CD4-positive, CD25-positive, alpha-beta regulatory T cell (primary cell): ENCODE results near the gene ITPKB. TPM values are rescaled to one million over a fixed set of nuclear protein-coding genes. Genes with fewer than 3 reads are reported as not detected.

Experiments used
- ATAC-seq, 2 donors: fragments of 150-1000 bp; cut with Tn5 transposase; one replicate each; pipeline ENCODE4 v1.10.0; 2021; ENCODE audit warnings: low read depth in 2 of 2, moderate number of reproducible peaks in 2 of 2, moderate library complexity in 1 of 2
- DNase-seq, 3 donors: peaks; one replicate each; pipeline versions ENCODE4 v3.0.0 to v3.0.0-alpha.2; 2012 to 2022; ENCODE audit warnings: mixed read lengths in 1 of 3
- H3K27ac ChIP-seq: one replicate; pipeline ENCODE4 v1.7.0; 2013; ENCODE audit warnings: mild to moderate bottlenecking, low read length; ENCODE audit not compliant: insufficient read depth, poor library complexity, severe bottlenecking
- H3K27me3 ChIP-seq: one replicate; pipeline ENCODE4 v1.7.0; 2013; ENCODE audit warnings: low read length; ENCODE audit not compliant: control insufficient read depth, insufficient read depth
- H3K36me3 ChIP-seq: one replicate; pipeline ENCODE4 v1.7.0; 2013; ENCODE audit warnings: mild to moderate bottlenecking, low read length, moderate library complexity; ENCODE audit not compliant: control insufficient read depth, insufficient read depth
- H3K4me1 ChIP-seq: 2 replicates; pipeline ENCODE4 v1.7.0; 2013; ENCODE audit warnings: mild to moderate bottlenecking, low read length; ENCODE audit not compliant: insufficient read depth, control insufficient read depth, poor library complexity, severe bottlenecking
- H3K4me3 ChIP-seq: one replicate; pipeline ENCODE4 v1.7.0; 2013; ENCODE audit warnings: low read depth, mild to moderate bottlenecking, low read length, moderate library complexity
- H3K9me3 ChIP-seq, 2 experiments: 1 replicate in 1 of 2; 2 replicates in 1 of 2; pipeline ENCODE4 v1.7.0; 2013; ENCODE audit warnings: low read length in 2 of 2, mild to moderate bottlenecking in 1 of 2, moderate library complexity in 1 of 2; ENCODE audit not compliant: control insufficient read depth in 2 of 2
- H3K27ac Mint-ChIP-seq, 3 donors: one replicate each; pipeline ENCODE4 v1.8.0; 2020 to 2022; ENCODE audit warnings: mild to moderate bottlenecking in 3 of 3, mixed read lengths in 3 of 3, moderate library complexity in 2 of 3
- H3K27me3 Mint-ChIP-seq: one replicate; pipeline ENCODE4 v1.8.0; 2022; ENCODE audit warnings: mild to moderate bottlenecking, mixed read lengths
- H3K36me3 Mint-ChIP-seq: one replicate; pipeline ENCODE4 v1.8.0; 2020; ENCODE audit warnings: mixed read lengths
- H3K4me1 Mint-ChIP-seq, 4 donors: one replicate each; pipeline ENCODE4 v1.8.0; 2020 to 2022; ENCODE audit warnings: mixed read lengths in 4 of 4, mild to moderate bottlenecking in 1 of 4
- H3K4me3 Mint-ChIP-seq, 4 donors: one replicate each; pipeline ENCODE4 v1.8.0; 2020 to 2022; ENCODE audit warnings: mild to moderate bottlenecking in 4 of 4, mixed read lengths in 4 of 4, moderate library complexity in 3 of 4
- H3K9me3 Mint-ChIP-seq, 7 donors: one replicate each; pipeline ENCODE4 v1.8.0; 2020 to 2022; ENCODE audit warnings: mixed read lengths in 7 of 7, mild to moderate bottlenecking in 3 of 7, moderate library complexity in 2 of 7
- polyA plus RNA-seq, 4 donors: library from polyadenylated mRNA; unstranded; fragments of 300-500 nt; fragmentation: Illumina TruSeq; gene quantifications; one replicate each; pipeline ENCODE4 v1.2.3, GENCODE V29; 2021
- total RNA-seq: library from RNA; stranded (reverse); gene quantifications from one replicate; pipeline ENCODE4 v1.2.3, GENCODE V29; 2022

The ITPKB gene
- total and polyA plus RNA-seq, 5 donors from 2014 or later, result 38.5 to 216 (median 48.0) TPM

DNA sequence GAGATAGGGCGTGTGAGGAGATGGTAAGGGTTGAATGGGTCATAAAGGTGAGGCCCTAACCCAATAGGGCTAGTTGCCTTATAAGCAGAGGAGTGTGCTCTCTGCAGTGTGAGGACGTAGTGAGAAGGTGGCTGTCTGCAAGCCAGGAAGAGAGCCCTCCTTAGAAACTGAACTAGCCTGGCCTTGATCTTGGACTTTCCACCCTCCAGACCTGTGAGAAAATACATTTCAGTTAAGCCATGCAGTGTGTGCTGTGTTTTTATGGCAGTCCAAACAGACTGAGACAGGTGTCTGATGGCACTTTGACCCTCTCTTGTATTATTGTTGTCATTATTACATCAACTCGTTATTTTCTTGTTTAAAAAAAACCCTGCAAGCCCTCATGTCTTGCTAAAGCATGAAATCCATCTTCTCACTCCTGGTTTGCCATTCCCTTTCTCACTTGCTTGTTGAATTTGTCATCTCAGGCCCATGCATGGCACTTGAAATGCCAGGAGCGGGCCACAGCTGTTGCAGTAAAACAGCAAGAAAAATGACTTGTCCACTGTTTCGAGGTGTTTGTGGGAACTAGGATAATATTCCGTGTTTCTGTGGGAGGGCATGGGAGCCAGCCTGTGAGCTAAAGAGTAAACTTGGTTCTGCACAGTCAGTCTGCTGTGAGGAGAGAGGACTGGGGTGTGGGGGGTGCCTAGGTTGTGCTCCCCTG is 111.9 kb downstream of the ITPKB start:
- no peak overlapping the region for H3K4me3 ChIP-seq
- H3K27ac ChIP-seq, result no peak overlapping the region
- Mint-ChIP-seq H3K4me3 (peak overlapping the region in 1 of 4 donors; percentile 66), H3K27me3 (peaks cover 17% of the 10 kb centered on the region), H3K9me3 (peaks cover 0 to 2% (median 0%) of the 10 kb centered on the region in 7 donors), H3K27ac (peak overlapping the region in 1 of 3 donors; percentile 69), H3K36me3 (peaks cover 7% of the 10 kb centered on the region), H3K4me1 (peaks cover 9 to 35% (median 12%) of the 10 kb centered on the region in 4 donors)
- ATAC-seq (no peak), DNase-seq (no peak)
- no peaks in the 10 kb centered on the region for H3K27me3 ChIP-seq
- peaks cover 11% of the 10 kb centered on the region for H3K4me1 ChIP-seq
- H3K36me3 ChIP-seq, result peaks cover 16% of the 10 kb centered on the region
- no peaks in the 10 kb centered on the region for H3K9me3 ChIP-seq

DNA sequence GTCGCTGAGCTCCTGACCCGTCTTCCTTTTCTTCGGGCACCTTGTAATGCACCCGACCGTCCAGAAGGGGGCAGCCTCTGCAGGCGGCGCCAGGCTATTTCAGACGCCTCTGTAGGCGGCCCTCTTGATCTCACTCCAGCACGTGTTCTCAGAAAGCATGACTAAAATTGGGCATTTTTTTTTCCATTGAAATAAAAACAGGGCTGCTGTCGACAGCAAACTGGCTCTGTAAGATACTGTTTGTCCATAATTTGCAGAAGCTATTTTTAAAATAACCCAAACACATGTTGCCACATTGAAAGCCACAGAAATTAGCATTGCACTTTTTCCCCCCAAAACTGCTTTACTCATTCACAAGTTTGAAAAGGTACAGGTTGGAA is 112.5 kb downstream of the ITPKB start:
- Mint-ChIP-seq H3K27ac (peak overlapping the region in 2 of 3 donors; percentile 53 to 69), H3K9me3 (peaks cover 0 to 2% (median 0%) of the 10 kb centered on the region in 7 donors), H3K4me3 (peak overlapping the region in 3 of 4 donors; percentile 66 to 74 (median 69)), H3K36me3 (peaks cover 7% of the 10 kb centered on the region), H3K4me1 (peaks cover 7 to 29% (median 12%) of the 10 kb centered on the region in 4 donors), H3K27me3 (peaks cover 14% of the 10 kb centered on the region)
- DNase-seq, result peak; percentile 63 to 81 (median 77)
- Histone ChIP-seq H3K4me1 (peaks cover 9% of the 10 kb centered on the region), H3K36me3 (peaks cover 10% of the 10 kb centered on the region), H3K9me3 (no peaks in the 10 kb centered on the region), H3K4me3 (peak overlapping the region; percentile 75), H3K27me3 (no peaks in the 10 kb centered on the region), H3K27ac (no peak overlapping the region)
- ATAC-seq, result peak; percentile 91 to 92

DNA sequence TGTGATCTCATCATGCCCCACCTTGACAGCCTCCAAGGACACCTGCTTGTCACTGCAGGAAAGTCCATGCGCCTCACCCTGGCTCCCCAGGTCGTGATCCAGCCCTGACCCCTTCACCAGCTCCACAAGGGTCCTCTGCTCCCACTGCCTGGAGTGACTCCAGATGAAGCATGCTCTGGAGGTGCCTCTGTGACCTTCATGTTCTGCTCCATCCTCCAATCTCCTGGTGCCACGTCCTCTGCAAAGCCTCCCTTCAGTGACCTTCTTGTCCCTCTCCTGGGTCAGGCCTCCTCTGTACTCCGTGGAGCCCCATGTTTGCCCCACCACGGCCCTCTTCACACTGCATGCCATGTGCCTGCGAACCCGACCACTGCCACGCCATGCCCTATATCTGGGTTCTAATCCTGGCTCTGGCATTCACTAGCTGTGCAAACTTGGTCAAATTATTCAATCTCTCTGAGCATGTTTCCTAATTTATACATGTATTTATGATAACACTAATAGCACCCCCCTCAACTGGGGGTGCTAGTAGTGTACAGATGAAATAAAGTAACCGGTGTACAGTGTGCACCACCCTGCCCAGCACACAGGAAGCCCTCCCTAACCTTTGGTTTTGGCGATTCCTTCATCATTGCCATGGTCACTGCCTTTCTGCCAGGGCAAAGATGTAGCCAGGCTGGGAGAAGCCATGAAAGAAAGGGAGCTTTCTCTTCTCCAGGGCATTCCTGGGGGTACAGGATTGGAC is 113.1 kb downstream of the ITPKB start:
- Mint-ChIP-seq H3K36me3 (peaks cover 4% of the 10 kb centered on the region), H3K4me1 (peaks cover 7 to 25% (median 12%) of the 10 kb centered on the region in 4 donors), H3K4me3 (peak overlapping the region in 3 of 4 donors; percentile 66 to 74 (median 69)), H3K9me3 (no peaks in the 10 kb centered on the region), H3K27me3 (peaks cover 14% of the 10 kb centered on the region), H3K27ac (peak overlapping the region; percentile 33 to 69 (median 53))
- H3K27ac ChIP-seq, result no peak overlapping the region
- peak overlapping the region; percentile 75 for H3K4me3 ChIP-seq
- peaks cover 9% of the 10 kb centered on the region for H3K4me1 ChIP-seq
- ATAC-seq (peak; percentile 24 to 27), DNase-seq (no peak)
- no peaks in the 10 kb centered on the region for H3K9me3 ChIP-seq
- peaks cover 5% of the 10 kb centered on the region for H3K36me3 ChIP-seq
- no peaks in the 10 kb centered on the region for H3K27me3 ChIP-seq

DNA sequence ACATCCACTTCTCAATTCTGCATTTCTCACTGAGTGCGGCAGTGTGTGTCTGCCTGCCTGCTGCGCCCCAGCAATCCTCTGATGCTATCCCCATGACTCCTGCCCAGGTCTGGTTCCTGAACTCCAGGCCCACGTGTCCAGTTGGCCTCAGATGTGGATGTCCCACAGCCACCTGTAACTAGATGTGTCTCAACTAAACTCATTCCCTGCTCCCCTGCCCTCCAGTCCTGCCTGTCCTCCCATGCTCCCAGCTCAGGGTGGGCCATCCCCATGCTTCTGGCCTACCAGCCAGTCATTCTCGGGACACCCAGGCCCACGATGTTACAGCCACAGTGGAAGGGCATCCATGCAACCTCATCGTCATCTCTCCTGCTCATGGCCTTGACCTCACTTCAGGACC is 113.8 kb downstream of the ITPKB start:
- DNase-seq, result no peak
- ATAC-seq, result no peak
- Histone ChIP-seq H3K36me3 (peaks cover 3% of the 10 kb centered on the region), H3K27me3 (no peaks in the 10 kb centered on the region), H3K4me3 (no peak overlapping the region), H3K9me3 (no peaks in the 10 kb centered on the region), H3K27ac (no peak overlapping the region), H3K4me1 (peaks cover 9% of the 10 kb centered on the region)
- peaks cover 4% of the 10 kb centered on the region for H3K36me3 Mint-ChIP-seq
- peaks cover 14% of the 10 kb centered on the region for H3K27me3 Mint-ChIP-seq
- H3K9me3 Mint-ChIP-seq, result no peaks in the 10 kb centered on the region
- peak overlapping the region in 1 of 3 donors; percentile 33 for H3K27ac Mint-ChIP-seq
- H3K4me1 Mint-ChIP-seq, result peaks cover 7 to 22% (median 12%) of the 10 kb centered on the region in 4 donors
- peak overlapping the region in 1 of 4 donors; percentile 59 for H3K4me3 Mint-ChIP-seq

DNA sequence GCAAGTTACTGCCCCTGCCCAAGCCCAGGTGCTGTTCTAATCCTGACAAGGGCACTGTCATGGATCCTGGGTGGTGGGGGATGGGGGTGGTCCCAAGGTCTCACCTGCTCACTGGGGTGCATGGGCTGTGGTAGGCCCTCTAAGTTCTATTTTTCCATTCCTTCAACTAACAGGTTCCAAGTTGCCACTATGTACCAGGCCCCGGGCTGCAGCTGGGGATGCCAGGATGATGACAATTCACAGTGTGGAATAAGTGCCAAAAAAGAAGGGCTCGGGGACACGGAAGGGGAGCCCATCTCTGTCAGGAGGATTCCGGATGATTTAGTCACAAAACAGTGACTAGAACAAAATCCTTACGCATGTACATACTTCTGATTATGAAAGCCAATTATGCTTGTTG is 114.6 kb downstream of the ITPKB start:
- Histone ChIP-seq H3K4me1 (peaks cover 9% of the 10 kb centered on the region), H3K36me3 (peaks cover under 1% of the 10 kb centered on the region), H3K9me3 (no peaks in the 10 kb centered on the region), H3K4me3 (no peak overlapping the region), H3K27ac (no peak overlapping the region), H3K27me3 (no peaks in the 10 kb centered on the region)
- ATAC-seq, result no peak
- Mint-ChIP-seq H3K9me3 (no peaks in the 10 kb centered on the region), H3K27ac (no peak overlapping the region), H3K36me3 (peaks cover 4% of the 10 kb centered on the region), H3K4me3 (no peak overlapping the region), H3K27me3 (peaks cover 15% of the 10 kb centered on the region), H3K4me1 (peaks cover 7 to 22% (median 12%) of the 10 kb centered on the region in 4 donors)
- DNase-seq, result no peak

DNA sequence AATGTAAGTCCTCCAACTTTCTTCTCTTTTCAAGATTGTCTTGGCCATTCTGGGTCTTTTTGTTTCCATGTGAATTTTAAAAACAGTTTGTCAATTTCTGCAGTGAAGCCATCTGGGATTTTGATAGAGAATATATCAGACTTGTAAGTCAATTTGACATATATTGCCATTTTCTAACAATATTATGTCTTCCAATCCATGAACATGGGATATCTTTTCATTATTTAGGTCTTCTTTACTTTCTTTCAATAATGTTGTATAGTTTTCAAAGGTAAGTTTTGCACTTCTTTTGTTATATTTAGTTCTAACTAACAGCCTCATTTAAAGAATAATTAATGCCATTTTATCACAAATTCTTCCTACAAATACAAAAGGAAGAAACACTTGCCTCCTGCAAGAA is 117.1 kb downstream of the ITPKB start:
- Histone ChIP-seq H3K27me3 (no peaks in the 10 kb centered on the region), H3K9me3 (no peaks in the 10 kb centered on the region), H3K4me3 (no peak overlapping the region), H3K36me3 (no peaks in the 10 kb centered on the region), H3K27ac (no peak overlapping the region), H3K4me1 (peaks cover 9% of the 10 kb centered on the region)
- DNase-seq, result no peak
- no peaks in the 10 kb centered on the region for H3K36me3 Mint-ChIP-seq
- H3K4me3 Mint-ChIP-seq, result no peak overlapping the region
- peaks cover 24% of the 10 kb centered on the region for H3K27me3 Mint-ChIP-seq
- no peaks in the 10 kb centered on the region for H3K9me3 Mint-ChIP-seq
- H3K27ac Mint-ChIP-seq, result no peak overlapping the region
- no peak for ATAC-seq
- H3K4me1 Mint-ChIP-seq, result peaks cover 5 to 13% (median 8%) of the 10 kb centered on the region in 4 donors

DNA sequence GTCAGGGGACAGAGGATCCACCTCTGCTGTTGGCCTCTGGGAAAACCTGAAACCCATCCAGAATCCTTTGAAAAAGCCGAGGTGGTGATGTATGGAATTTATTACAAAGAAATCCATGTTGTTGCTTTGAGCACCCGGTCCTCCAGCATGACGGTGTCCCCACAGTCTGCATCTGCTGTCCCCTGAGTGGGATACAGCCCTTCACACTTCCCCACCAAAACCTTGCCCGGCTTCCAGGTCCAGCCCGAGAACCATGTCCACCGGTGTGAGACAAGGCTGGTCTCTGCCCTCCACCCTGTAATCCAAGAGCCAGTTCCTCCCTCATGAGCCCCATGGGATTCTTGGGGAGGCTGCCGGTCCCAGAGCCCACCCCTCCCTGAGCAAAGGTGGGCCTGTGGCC is 120.1 kb downstream of the ITPKB start:
- H3K27ac ChIP-seq, result no peak overlapping the region
- H3K4me1 ChIP-seq, result no peaks in the 10 kb centered on the region
- ATAC-seq (no peak), DNase-seq (no peak)
- no peaks in the 10 kb centered on the region for H3K9me3 ChIP-seq
- Mint-ChIP-seq H3K36me3 (no peaks in the 10 kb centered on the region), H3K4me1 (no peaks in the 10 kb centered on the region), H3K9me3 (no peaks in the 10 kb centered on the region), H3K27ac (peak overlapping the region in 1 of 3 donors; percentile 86), H3K4me3 (no peak overlapping the region), H3K27me3 (peaks cover 34% of the 10 kb centered on the region)
- no peak overlapping the region for H3K4me3 ChIP-seq
- no peaks in the 10 kb centered on the region for H3K27me3 ChIP-seq
- H3K36me3 ChIP-seq, result no peaks in the 10 kb centered on the region
